ENCODE measurements around the gene GABRB2. TPM values are rescaled to one million over a fixed set of nuclear protein-coding genes. Genes with fewer than 3 reads are reported as not detected.
"Not testable (repeated sequence)": the region's sequence is repeated elsewhere in the genome, so short reads cannot be mapped to it uniquely, and the experiment has no call there.

Gene GABRB2
- total RNA-seq, 2 experiments from 2014 or later: not detected

GRCh38 chr5:161340012-161340411, 206.5 kb downstream of the GABRB2 start:
- Mint-ChIP-seq H3K4me1 (no peaks in the 10 kb centered on the region), H3K27ac (no peak overlapping the region), H3K36me3 (no peaks in the 10 kb centered on the region), H3K27me3 (no peaks in the 10 kb centered on the region), H3K9me3 (peaks cover 3% of the 10 kb centered on the region), H3K4me3 (no peak overlapping the region)
- POLR2A ChIA-PET: no interaction called here
- DNase-seq (no peak), ATAC-seq (ENCODE audit: low read depth) (no peak)

GRCh38 chr5:161333194-161333880, 213.2 kb downstream of the GABRB2 start:
- POLR2A ChIA-PET: no interaction called here
- DNase-seq: no peak
- Mint-ChIP-seq H3K9me3 (peaks cover 3% of the 10 kb centered on the region), H3K27me3 (no peaks in the 10 kb centered on the region), H3K4me1 (no peaks in the 10 kb centered on the region), H3K4me3 (no peak overlapping the region), H3K27ac (no peak overlapping the region), H3K36me3 (no peaks in the 10 kb centered on the region)
- ATAC-seq (ENCODE audit: low read depth): no peak

- no peaks in the 10 kb centered on the region for H3K36me3 Mint-ChIP-seq
- no peaks in the 10 kb centered on the region for H3K4me1 Mint-ChIP-seq
- peaks cover 3% of the 10 kb centered on the region for H3K9me3 Mint-ChIP-seq
- no peaks in the 10 kb centered on the region for H3K27me3 Mint-ChIP-seq
- no peak overlapping the region for H3K27ac Mint-ChIP-seq
- DNase-seq (no peak), ATAC-seq (ENCODE audit: low read depth) (no peak)
- H3K4me3 Mint-ChIP-seq: no peak overlapping the region
- POLR2A ChIA-PET: no interaction called here
Measured at GRCh38 chr5:161332343-161332742, 214.2 kb downstream of the GABRB2 start.

GRCh38 chr5:161314033-161314432, 232.5 kb downstream of the GABRB2 start:
- no peak overlapping the region for H3K4me3 Mint-ChIP-seq
- H3K9me3 Mint-ChIP-seq: no peaks in the 10 kb centered on the region
- no peaks in the 10 kb centered on the region for H3K27me3 Mint-ChIP-seq
- no peak overlapping the region for H3K27ac Mint-ChIP-seq
- no peaks in the 10 kb centered on the region for H3K36me3 Mint-ChIP-seq
- DNase-seq (no peak), ATAC-seq (ENCODE audit: low read depth) (no peak)
- no peaks in the 10 kb centered on the region for H3K4me1 Mint-ChIP-seq
- POLR2A ChIA-PET: no interaction called here

- Mint-ChIP-seq H3K9me3 (no peaks in the 10 kb centered on the region), H3K4me1 (no peaks in the 10 kb centered on the region), H3K4me3 (no peak overlapping the region), H3K27ac (no peak overlapping the region), H3K27me3 (no peaks in the 10 kb centered on the region), H3K36me3 (no peaks in the 10 kb centered on the region)
- POLR2A ChIA-PET: no interaction called here
- ATAC-seq (ENCODE audit: low read depth) (no peak), DNase-seq (no peak)
Measured at GRCh38 chr5:161312882-161313281, 233.6 kb downstream of the GABRB2 start.

- no peak overlapping the region for H3K4me3 Mint-ChIP-seq
- ATAC-seq (ENCODE audit: low read depth) (no peak), DNase-seq (no peak)
- no peaks in the 10 kb centered on the region for H3K36me3 Mint-ChIP-seq
- H3K27ac Mint-ChIP-seq: no peak overlapping the region
- H3K4me1 Mint-ChIP-seq: no peaks in the 10 kb centered on the region
- H3K9me3 Mint-ChIP-seq: no peaks in the 10 kb centered on the region
- POLR2A ChIA-PET: no interaction called here
- H3K27me3 Mint-ChIP-seq: no peaks in the 10 kb centered on the region
Measured at GRCh38 chr5:161311965-161312364, 234.6 kb downstream of the GABRB2 start.

GRCh38 chr5:161311146-161311708, 235.3 kb downstream of the GABRB2 start:
- Mint-ChIP-seq H3K27me3 (no peaks in the 10 kb centered on the region), H3K9me3 (no peaks in the 10 kb centered on the region), H3K36me3 (no peaks in the 10 kb centered on the region), H3K4me1 (no peaks in the 10 kb centered on the region), H3K27ac (no peak overlapping the region), H3K4me3 (no peak overlapping the region)
- no peak for DNase-seq
- POLR2A ChIA-PET: no interaction called here
- no peak for ATAC-seq (ENCODE audit: low read depth)

- ATAC-seq (ENCODE audit: low read depth): no peak
- no peaks in the 10 kb centered on the region for H3K4me1 Mint-ChIP-seq
- H3K9me3 Mint-ChIP-seq: no peaks in the 10 kb centered on the region
Measured at GRCh38 chr5:161306351-161306995, 240.1 kb downstream of the GABRB2 start.

GRCh38 chr5:161305601-161306000, 240.9 kb downstream of the GABRB2 start:
- no peak for ATAC-seq (ENCODE audit: low read depth)
- no peaks in the 10 kb centered on the region for H3K4me1 Mint-ChIP-seq
- H3K27ac Mint-ChIP-seq: no peak overlapping the region
- no peak for DNase-seq
- no peak overlapping the region for H3K4me3 Mint-ChIP-seq
- POLR2A ChIA-PET: no interaction called here
- H3K27me3 Mint-ChIP-seq: no peaks in the 10 kb centered on the region
- no peaks in the 10 kb centered on the region for H3K36me3 Mint-ChIP-seq
- no peaks in the 10 kb centered on the region for H3K9me3 Mint-ChIP-seq

More at GRCh38 chr5:161306351-161306995, 240.1 kb downstream of the GABRB2 start:
- no peak for DNase-seq
- no peak overlapping the region for H3K27ac Mint-ChIP-seq
- no peaks in the 10 kb centered on the region for H3K36me3 Mint-ChIP-seq
- H3K27me3 Mint-ChIP-seq: no peaks in the 10 kb centered on the region
- POLR2A ChIA-PET: no interaction called here
- H3K4me3 Mint-ChIP-seq: no peak overlapping the region

- DNase-seq (no peak), ATAC-seq (ENCODE audit: low read depth) (no peak)
- Mint-ChIP-seq H3K27me3 (no peaks in the 10 kb centered on the region), H3K36me3 (no peaks in the 10 kb centered on the region), H3K9me3 (peaks cover 3% of the 10 kb centered on the region), H3K4me1 (no peaks in the 10 kb centered on the region), H3K27ac (no peak overlapping the region), H3K4me3 (no peak overlapping the region)
- POLR2A ChIA-PET: no interaction called here
Measured at GRCh38 chr5:161302559-161302958, 244.0 kb downstream of the GABRB2 start.

- Mint-ChIP-seq H3K36me3 (no peaks in the 10 kb centered on the region), H3K9me3 (peaks cover 3% of the 10 kb centered on the region), H3K4me1 (no peaks in the 10 kb centered on the region), H3K27me3 (no peaks in the 10 kb centered on the region), H3K4me3 (no peak overlapping the region), H3K27ac (no peak overlapping the region)
- DNase-seq: no peak
- POLR2A ChIA-PET: no interaction called here
- ATAC-seq (ENCODE audit: low read depth): no peak
Measured at GRCh38 chr5:161301586-161301985, 244.9 kb downstream of the GABRB2 start.

- no peaks in the 10 kb centered on the region for H3K36me3 Mint-ChIP-seq
- no peak for DNase-seq
- POLR2A ChIA-PET: no interaction called here
- no peak for ATAC-seq (ENCODE audit: low read depth)
- no peaks in the 10 kb centered on the region for H3K27me3 Mint-ChIP-seq
- no peaks in the 10 kb centered on the region for H3K4me1 Mint-ChIP-seq
- peaks cover 3% of the 10 kb centered on the region for H3K9me3 Mint-ChIP-seq
- H3K4me3 Mint-ChIP-seq: no peak overlapping the region
- H3K27ac Mint-ChIP-seq: no peak overlapping the region
Measured at GRCh38 chr5:161299053-161299452, 247.5 kb downstream of the GABRB2 start.

GRCh38 chr5:161297388-161297787, 249.1 kb downstream of the GABRB2 start:
- H3K36me3 Mint-ChIP-seq; POLR2A ChIA-PET; H3K9me3 Mint-ChIP-seq; H3K4me1 Mint-ChIP-seq; DNase-seq; H3K27me3 Mint-ChIP-seq; H3K27ac Mint-ChIP-seq; H3K4me3 Mint-ChIP-seq; ATAC-seq (ENCODE audit: low read depth): not testable (repeated sequence)

GRCh38 chr5:161295721-161296250, 250.7 kb downstream of the GABRB2 start:
- POLR2A ChIA-PET: no interaction called here
- no peak overlapping the region for H3K4me3 Mint-ChIP-seq
- H3K9me3 Mint-ChIP-seq: peaks cover 3% of the 10 kb centered on the region
- no peak for DNase-seq
- H3K36me3 Mint-ChIP-seq: no peaks in the 10 kb centered on the region
- H3K27ac Mint-ChIP-seq: no peak overlapping the region
- H3K4me1 Mint-ChIP-seq: no peaks in the 10 kb centered on the region
- H3K27me3 Mint-ChIP-seq: no peaks in the 10 kb centered on the region
- ATAC-seq (ENCODE audit: low read depth): no peak

All from activated naive CD8-positive, alpha-beta T cell treated with anti-CD3 and anti-CD28 coated beads, Interleukin-2, amount 10 ng/mL, durations not matched to agents 7 days and 5 days (primary cell).